HG03196 (cell line): ENCODE data around the gene RPL28.
"Not testable (repeated sequence)": the region's sequence is repeated elsewhere in the genome, so short reads cannot be mapped to it uniquely, and the experiment has no call there.

Source experiments
- ATAC-seq: cut with Tn5 transposase; IDR thresholded peaks from one replicate; pipeline ENCODE4 v1.9.1; 2021; ENCODE audit not compliant: unreplicated experiment

RPL28 gene

GRCh38 chr19:55421281-55421680, 35.5 kb downstream of the RPL28 start:
- not testable (repeated sequence) for ATAC-seq

- ATAC-seq: no peak
These were observed 37.7 kb downstream of the RPL28 start for GRCh38 chr19:55423225-55424005.

GRCh38 chr19:55424518-55424917, 38.8 kb downstream of the RPL28 start:
- ATAC-seq: no peak

GRCh38 chr19:55426042-55426441, 40.3 kb downstream of the RPL28 start:
- ATAC-seq: no peak

- ATAC-seq: no peak
These were observed 45.5 kb downstream of the RPL28 start for GRCh38 chr19:55431183-55431582.

- ATAC-seq: no peak
These were observed 46.7 kb downstream of the RPL28 start for GRCh38 chr19:55432241-55432959.

GRCh38 chr19:55433292-55433691, 47.6 kb downstream of the RPL28 start:
- ATAC-seq: no peak

- no peak for ATAC-seq
These were observed 48.7 kb downstream of the RPL28 start for GRCh38 chr19:55434356-55434919.

GRCh38 chr19:55435020-55435419, 49.3 kb downstream of the RPL28 start:
- ATAC-seq: no peak

GRCh38 chr19:55436847-55437246, 51.1 kb downstream of the RPL28 start:
- no peak for ATAC-seq

- ATAC-seq: no peak
These were observed 51.7 kb downstream of the RPL28 start for GRCh38 chr19:55437410-55437809.

GRCh38 chr19:55439052-55439451, 53.3 kb downstream of the RPL28 start:
- ATAC-seq: no peak

GRCh38 chr19:55440411-55441105, 54.8 kb downstream of the RPL28 start:
- ATAC-seq: no peak

GRCh38 chr19:55441319-55441691, 55.6 kb downstream of the RPL28 start:
- ATAC-seq: no peak

- ATAC-seq: no peak
These were observed 56.1 kb downstream of the RPL28 start for GRCh38 chr19:55441692-55442321.

GRCh38 chr19:55442372-55442961, 56.7 kb downstream of the RPL28 start:
- no peak for ATAC-seq

GRCh38 chr19:55443045-55443823, 57.5 kb downstream of the RPL28 start, which contains the start of gene SHISA7:
Gene SHISA7 (minus strand): TSS chr19:55443300. CDS start chr19:55442863, 437 bp downstream.
- ATAC-seq: no peak

GRCh38 chr19:55443824-55444480, 58.2 kb downstream of the RPL28 start:
- ATAC-seq: no peak

- ATAC-seq: no peak
These were observed 58.9 kb downstream of the RPL28 start for GRCh38 chr19:55444646-55445045.
